ENCODE data around the gene CDH23. TPM values are rescaled to one million over a fixed set of nuclear protein-coding genes. Genes with fewer than 3 reads are reported as not detected.

The CDH23 gene
- total RNA-seq, 1 experiment from 2014 or later = 2.9 TPM

- H3K4me1 Mint-ChIP-seq = peaks cover 10% of the 10 kb centered on the region
- H3K4me3 Mint-ChIP-seq = no peak overlapping the region
- no peak for ATAC-seq
- POLR2A ChIA-PET = no interaction called here
- H3K27ac Mint-ChIP-seq = no peak overlapping the region
- H3K9me3 Mint-ChIP-seq = no peaks in the 10 kb centered on the region
- no peak for DNase-seq (ENCODE audit: low spot score)
- CTCF ChIA-PET = no interaction called here
- no peaks in the 10 kb centered on the region for H3K27me3 Mint-ChIP-seq (ENCODE audit: low read depth)
- no peaks in the 10 kb centered on the region for H3K36me3 Mint-ChIP-seq
- no peak for TF ChIP-seq KAT7 (CRISPR knock-in tag; IDR thresholded peaks at IDR 0.05; ENCODE audit: borderline replicate concordance)
- no peak for TF ChIP-seq ZNF281 (CRISPR knock-in tag; IDR thresholded peaks at IDR 0.05)
- no peak for TF ChIP-seq ZNF423 (CRISPR knock-in tag; IDR thresholded peaks at IDR 0.05)
- TF ChIP-seq ZMAT4 (CRISPR knock-in tag; IDR thresholded peaks at IDR 0.05) = no peak
- no peak for TF ChIP-seq PREB (CRISPR knock-in tag; IDR thresholded peaks at IDR 0.05; ENCODE audit: borderline replicate concordance)
- TF ChIP-seq OVOL2 (CRISPR knock-in tag; IDR thresholded peaks at IDR 0.05; ENCODE audit: borderline replicate concordance) = no peak
- no peak for TF ChIP-seq FOXP4 (CRISPR knock-in tag; IDR thresholded peaks at IDR 0.05)
- TF ChIP-seq CBFB (CRISPR knock-in tag; IDR thresholded peaks at IDR 0.05; ENCODE audit: low read depth) = no peak
- no peak for TF ChIP-seq STAT6 (CRISPR knock-in tag; conservative IDR thresholded peaks at IDR 0.05; ENCODE audit: low read depth)
- no peak for TF ChIP-seq ZNF671 (CRISPR knock-in tag; IDR thresholded peaks at IDR 0.05)
- no peak for TF ChIP-seq ZSCAN18 (CRISPR knock-in tag; IDR thresholded peaks at IDR 0.05)
- no peak for TF ChIP-seq FOXK1 (CRISPR knock-in tag; IDR thresholded peaks at IDR 0.05)
Observed at GRCh38 chr10:71478813-71479365, 82.2 kb downstream of the CDH23 start.

- ATAC-seq (no peak), DNase-seq (ENCODE audit: low spot score) (no peak)
- Mint-ChIP-seq H3K4me3 (no peak overlapping the region), H3K4me1 (peaks cover 11% of the 10 kb centered on the region), H3K27me3 (ENCODE audit: low read depth) (no peaks in the 10 kb centered on the region), H3K27ac (no peak overlapping the region), H3K36me3 (no peaks in the 10 kb centered on the region), H3K9me3 (no peaks in the 10 kb centered on the region)
- ChIA-PET POLR2A (no interaction called here), CTCF (no interaction called here)
- no peak for TF ChIP-seq ZNF425 (CRISPR knock-in tag; conservative IDR thresholded peaks at IDR 0.05)
- no peak for TF ChIP-seq ZNF512 (CRISPR knock-in tag; IDR thresholded peaks at IDR 0.05; ENCODE audit: borderline replicate concordance)
- TF ChIP-seq CREB1 (CRISPR knock-in tag; IDR thresholded peaks at IDR 0.05) = no peak
- TF ChIP-seq JAZF1 (CRISPR knock-in tag; IDR thresholded peaks at IDR 0.05) = no peak
- TF ChIP-seq ELF4 (CRISPR knock-in tag; IDR thresholded peaks at IDR 0.05; ENCODE audit: low read depth) = no peak
- no peak for TF ChIP-seq ATF3 (CRISPR knock-in tag; conservative IDR thresholded peaks at IDR 0.05)
- no peak for TF ChIP-seq USF2 (CRISPR knock-in tag; IDR thresholded peaks at IDR 0.05)
Observed at GRCh38 chr10:71479831-71480230, 83.1 kb downstream of the CDH23 start.

Data from WTC11 (cell line).